Effector CD8-positive, alpha-beta T cell (primary cell): Measurements from ENCODE around the gene KIF14.
"Not testable (repeated sequence)": the region's sequence is repeated elsewhere in the genome, so short reads cannot be mapped to it uniquely, and the experiment has no call there.

ENCODE experiments used
- DNase-seq: peaks from one replicate; lab custom pipeline; 2025; lab: John Stamatoyannopoulos, UW

Gene KIF14

GRCh38 chr1:200631375-200631774, 10.8 kb upstream of the KIF14 start:
- no peak for DNase-seq

GRCh38 chr1:200630515-200630899, 10.0 kb upstream of the KIF14 start:
- not testable (repeated sequence) for DNase-seq

- no peak for DNase-seq
These were observed 9.4 kb upstream of the KIF14 start for GRCh38 chr1:200629876-200630514.

- DNase-seq = no peak
These were observed 7.8 kb upstream of the KIF14 start for GRCh38 chr1:200628223-200628881.

- DNase-seq = no peak
These were observed 7.1 kb upstream of the KIF14 start for GRCh38 chr1:200627575-200628222.

- DNase-seq = no peak
These were observed 6.4 kb upstream of the KIF14 start for GRCh38 chr1:200626853-200627534.

- no peak for DNase-seq
These were observed 4.9 kb upstream of the KIF14 start for GRCh38 chr1:200625381-200625824.

GRCh38 chr1:200624679-200625335, 4.3 kb upstream of the KIF14 start:
- no peak for DNase-seq

- no peak for DNase-seq
These were observed 668 bp downstream of the KIF14 start for GRCh38 chr1:200619894-200620272.

GRCh38 chr1:200610846-200611245, 9.7 kb downstream of the KIF14 start:
- no peak for DNase-seq

- no peak for DNase-seq
These were observed 17.9 kb downstream of the KIF14 start for GRCh38 chr1:200602632-200603031.

- DNase-seq = no peak
These were observed 30.6 kb downstream of the KIF14 start for GRCh38 chr1:200590001-200590400.

- DNase-seq = no peak
These were observed 31.9 kb downstream of the KIF14 start for GRCh38 chr1:200588698-200589097.

GRCh38 chr1:200564319-200564718, 56.2 kb downstream of the KIF14 start:
- DNase-seq = no peak

GRCh38 chr1:200561856-200562214, 58.7 kb downstream of the KIF14 start:
- no peak for DNase-seq

GRCh38 chr1:200558866-200559459, 61.6 kb downstream of the KIF14 start:
- DNase-seq = no peak

- DNase-seq = no peak
These were observed 64.5 kb downstream of the KIF14 start for GRCh38 chr1:200556002-200556401.

- not testable (repeated sequence) for DNase-seq
These were observed 67.8 kb downstream of the KIF14 start for GRCh38 chr1:200552737-200553136.

- no peak for DNase-seq
These were observed 70.2 kb downstream of the KIF14 start for GRCh38 chr1:200550367-200550766.

GRCh38 chr1:200547386-200547785, 73.2 kb downstream of the KIF14 start:
- DNase-seq = no peak

GRCh38 chr1:200546577-200546976, 74.0 kb downstream of the KIF14 start:
- no peak for DNase-seq

- no peak for DNase-seq
These were observed 78.4 kb downstream of the KIF14 start for GRCh38 chr1:200542162-200542561.
